Suppressor macrophage treated with lipopolysaccharide for 4 hours (primary cell): ENCODE measurements around the gene CDC42EP3.

Experiments used
- DNase-seq: peaks from one replicate; pipeline ENCODE4 v3.0.0-alpha.2; 2020

Gene CDC42EP3

GRCh38 chr2:37654419-37654818, 17.0 kb downstream of the CDC42EP3 start:
- DNase-seq, result no peak

GRCh38 chr2:37653805-37654378, 17.6 kb downstream of the CDC42EP3 start:
- peak; percentile 89 for DNase-seq

GRCh38 chr2:37653093-37653492, 18.3 kb downstream of the CDC42EP3 start:
- peak; percentile 52 for DNase-seq

GRCh38 chr2:37652199-37652640, 19.2 kb downstream of the CDC42EP3 start:
- peak; percentile 41 for DNase-seq

GRCh38 chr2:37650548-37651093, 20.8 kb downstream of the CDC42EP3 start:
- no peak for DNase-seq

GRCh38 chr2:37649518-37649917, 21.9 kb downstream of the CDC42EP3 start:
- no peak for DNase-seq

- peak; percentile 57 for DNase-seq
These were observed 23.0 kb downstream of the CDC42EP3 start for GRCh38 chr2:37648331-37649011.

GRCh38 chr2:37647971-37648330, 23.5 kb downstream of the CDC42EP3 start:
- no peak for DNase-seq

GRCh38 chr2:37645836-37646235, 25.6 kb downstream of the CDC42EP3 start:
- DNase-seq, result no peak

- DNase-seq, result peak; percentile 45
These were observed 26.1 kb downstream of the CDC42EP3 start for GRCh38 chr2:37645362-37645761.

GRCh38 chr2:37644191-37644590, 27.3 kb downstream of the CDC42EP3 start:
- DNase-seq, result no peak

- DNase-seq, result no peak
These were observed 27.7 kb downstream of the CDC42EP3 start for GRCh38 chr2:37643730-37644078.

- no peak for DNase-seq
These were observed 28.3 kb downstream of the CDC42EP3 start for GRCh38 chr2:37642907-37643729.

GRCh38 chr2:37641582-37642171, 29.8 kb downstream of the CDC42EP3 start:
- no peak for DNase-seq

GRCh38 chr2:37639631-37640030, 31.8 kb downstream of the CDC42EP3 start:
- no peak for DNase-seq

GRCh38 chr2:37638973-37639372, 32.5 kb downstream of the CDC42EP3 start:
- DNase-seq, result no peak

- no peak for DNase-seq
These were observed 33.5 kb downstream of the CDC42EP3 start for GRCh38 chr2:37637985-37638384.

- peak; percentile 53 for DNase-seq
These were observed 34.1 kb downstream of the CDC42EP3 start for GRCh38 chr2:37637190-37637860.

- no peak for DNase-seq
These were observed 34.9 kb downstream of the CDC42EP3 start for GRCh38 chr2:37636381-37637066.

GRCh38 chr2:37635504-37636380, 35.7 kb downstream of the CDC42EP3 start:
- peak; percentile 97 for DNase-seq

GRCh38 chr2:37634914-37635503, 36.4 kb downstream of the CDC42EP3 start:
- no peak for DNase-seq
